ENCODE data around the gene HSPB7.

GRCh38 chr1:15968172-15968571, 49.7 kb downstream of the HSPB7 start:
- TF ChIP-seq CTCF (IDR thresholded peaks at IDR 0.05 in 8 of 11, conservative IDR thresholded peaks at IDR 0.05 in 3 of 11) (no peak), POLR2AphosphoS5 (IDR thresholded peaks at IDR 0.05) (no peak)

Measured in spleen (tissue), 7 donors.